Immature natural killer cell (primary cell): ENCODE results near the gene HIPK2. TPM values are rescaled to one million over a fixed set of nuclear protein-coding genes. Genes with fewer than 3 reads are reported as not detected.

Experiments
- DNase-seq, 3 donors: peaks; one replicate each; pipeline ENCODE4 v3.0.0; 2022; ENCODE audit warnings: mixed read lengths in 1 of 3
- H3K27ac Mint-ChIP-seq, 6 donors: one replicate each; pipeline ENCODE4 v1.8.0; 2020; ENCODE audit warnings: mixed read lengths in 6 of 6, mild to moderate bottlenecking in 5 of 6, inconsistent platforms in 4 of 6, moderate library complexity in 3 of 6
- H3K27me3 Mint-ChIP-seq, 3 donors: one replicate each; pipeline ENCODE4 v1.8.0; 2020 to 2021; ENCODE audit warnings: low read depth in 3 of 3, mild to moderate bottlenecking in 3 of 3, mixed read lengths in 3 of 3, moderate library complexity in 3 of 3, inconsistent platforms in 1 of 3
- H3K36me3 Mint-ChIP-seq, 3 donors: one replicate each; pipeline ENCODE4 v1.8.0; 2020; ENCODE audit warnings: mixed read lengths in 3 of 3, inconsistent platforms in 2 of 3, mild to moderate bottlenecking in 2 of 3
- H3K4me1 Mint-ChIP-seq, 2 donors: one replicate each; pipeline ENCODE4 v1.8.0; 2020; ENCODE audit warnings: inconsistent platforms in 2 of 2, mild to moderate bottlenecking in 2 of 2, mixed read lengths in 2 of 2, moderate library complexity in 1 of 2
- H3K4me3 Mint-ChIP-seq, 5 donors: one replicate each; pipeline ENCODE4 v1.8.0; 2020; ENCODE audit warnings: mild to moderate bottlenecking in 5 of 5, mixed read lengths in 5 of 5, inconsistent platforms in 3 of 5, moderate library complexity in 3 of 5
- H3K9me3 Mint-ChIP-seq, 6 donors: one replicate each; pipeline ENCODE4 v1.8.0; 2020; ENCODE audit warnings: mild to moderate bottlenecking in 6 of 6, mixed read lengths in 6 of 6, inconsistent platforms in 4 of 6, moderate library complexity in 3 of 6
- polyA plus RNA-seq, 3 donors: library from polyadenylated mRNA; unstranded; fragments of 300-500 nt; fragmentation: Illumina TruSeq; gene quantifications; one replicate each; pipeline ENCODE4 v1.2.3, GENCODE V29; 2021

The HIPK2 gene
- polyA plus RNA-seq, 3 donors from 2014 or later, result 3.5 to 14.2 (median 3.7) TPM

DNA sequence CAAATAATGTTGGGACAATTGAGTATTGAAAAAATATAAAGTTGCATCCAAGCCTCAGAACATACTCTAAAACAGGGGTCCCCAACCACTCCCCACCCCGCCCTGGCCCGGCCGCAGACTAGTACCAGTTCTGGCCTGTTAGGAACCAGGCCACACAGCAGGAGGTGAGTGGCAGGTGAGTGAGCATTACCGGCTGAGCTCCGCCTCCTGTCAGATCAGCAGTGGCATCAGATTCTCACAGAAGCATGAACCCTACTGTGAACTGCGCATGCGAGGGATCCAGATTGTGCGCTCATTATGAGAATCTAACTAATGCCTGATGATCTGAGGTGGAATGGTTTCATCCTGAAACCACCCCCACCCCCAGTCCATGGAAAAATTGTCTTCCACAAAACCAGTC is 19.4 kb downstream of the HIPK2 start:
- Mint-ChIP-seq H3K9me3 (no peaks in the 10 kb centered on the region), H3K36me3 (peaks cover 0 to 7% (median 0%) of the 10 kb centered on the region in 3 donors), H3K27me3 (peaks cover 0 to 2% (median 2%) of the 10 kb centered on the region in 3 donors), H3K4me1 (peaks cover 86 to 95% of the 10 kb centered on the region in 2 donors), H3K4me3 (no peak overlapping the region), H3K27ac (peak overlapping the region in 2 of 6 donors; percentile 6 to 49)
- DNase-seq, result no peak

DNA sequence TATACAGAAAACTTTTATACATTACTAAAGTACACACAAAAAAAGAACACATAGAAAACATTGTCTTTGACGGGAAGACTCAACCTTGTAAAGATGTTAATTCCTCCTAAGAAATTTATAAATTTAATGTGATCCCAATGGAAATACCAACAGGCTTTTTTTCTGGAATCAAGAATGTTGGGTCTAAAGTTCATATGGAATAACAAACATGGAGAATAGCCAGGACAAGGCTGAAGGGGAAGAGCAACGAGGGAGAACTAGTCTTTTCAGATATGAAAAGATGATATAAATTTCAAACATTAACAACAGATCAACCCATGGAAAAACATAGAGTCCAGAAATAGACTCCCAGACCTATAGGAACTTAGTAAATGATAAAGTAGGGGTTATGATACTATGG is 19.8 kb downstream of the HIPK2 start:
- H3K4me1 Mint-ChIP-seq, result peaks cover 86 to 95% of the 10 kb centered on the region in 2 donors
- H3K36me3 Mint-ChIP-seq, result peaks cover 0 to 6% (median 0%) of the 10 kb centered on the region in 3 donors
- H3K9me3 Mint-ChIP-seq, result no peaks in the 10 kb centered on the region
- peaks cover 1 to 2% (median 2%) of the 10 kb centered on the region in 3 donors for H3K27me3 Mint-ChIP-seq
- H3K4me3 Mint-ChIP-seq, result no peak overlapping the region
- H3K27ac Mint-ChIP-seq, result peak overlapping the region in 3 of 6 donors; percentile 12 to 71 (median 18)
- DNase-seq, result no peak

DNA sequence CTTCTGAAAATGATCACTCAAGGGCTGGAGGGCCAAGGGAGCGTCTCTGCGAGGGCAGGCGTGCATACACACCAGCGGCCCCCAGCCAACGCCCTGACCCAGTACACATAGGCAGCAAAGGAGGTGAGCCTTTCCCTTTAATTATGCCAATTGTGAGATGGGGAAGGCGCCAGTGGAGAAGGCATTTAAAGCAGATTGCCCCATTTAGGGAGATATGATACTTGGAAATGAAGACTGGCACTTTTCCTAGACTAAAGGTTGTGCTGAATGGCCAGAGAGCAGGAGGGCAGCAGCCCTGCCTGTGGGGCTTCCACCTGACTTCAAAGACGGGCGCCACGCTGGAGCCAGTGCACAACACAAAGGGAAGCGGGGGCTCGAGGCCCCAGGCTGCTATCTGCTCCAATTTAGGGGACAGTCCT is 24.1 kb downstream of the HIPK2 start:
- no peaks in the 10 kb centered on the region for H3K9me3 Mint-ChIP-seq
- peaks cover 94 to 99% of the 10 kb centered on the region in 2 donors for H3K4me1 Mint-ChIP-seq
- H3K36me3 Mint-ChIP-seq, result no peaks in the 10 kb centered on the region
- peaks cover 0 to 2% (median 1%) of the 10 kb centered on the region in 3 donors for H3K27me3 Mint-ChIP-seq
- peak overlapping the region in 4 of 6 donors; percentile 11 to 78 (median 48) for H3K27ac Mint-ChIP-seq
- no peak for DNase-seq
- H3K4me3 Mint-ChIP-seq, result no peak overlapping the region

DNA sequence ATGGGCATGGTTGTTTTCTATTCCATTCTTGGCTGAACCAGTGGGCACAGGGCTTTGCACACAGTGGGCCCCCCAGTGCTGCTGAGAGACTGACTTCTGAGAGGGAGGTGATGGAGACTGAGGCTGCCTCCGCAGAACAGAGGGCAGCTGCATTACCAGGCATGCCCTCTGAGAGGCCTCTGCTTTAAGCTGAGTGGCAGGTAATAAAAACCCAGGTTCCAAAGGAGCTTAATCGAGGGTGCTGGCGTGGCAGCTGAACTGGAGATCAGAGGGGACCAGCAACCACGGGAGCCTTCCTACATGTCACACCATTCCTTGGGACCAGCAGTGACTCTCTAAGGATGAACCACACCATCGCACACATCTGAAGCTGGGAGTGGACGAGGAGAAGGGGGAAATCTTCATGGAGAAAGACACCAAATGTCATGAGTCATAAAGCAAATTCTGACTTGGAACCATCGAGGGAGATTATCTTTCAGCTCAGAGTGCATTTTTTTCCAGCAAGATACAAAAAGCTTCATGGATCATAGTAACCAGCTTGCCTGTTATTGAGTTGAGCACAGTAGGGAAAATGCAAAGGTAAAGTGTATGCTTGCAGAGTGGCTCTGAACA is 24.6 kb downstream of the HIPK2 start:
- Mint-ChIP-seq H3K36me3 (no peaks in the 10 kb centered on the region), H3K27me3 (peaks cover 0 to 2% (median 1%) of the 10 kb centered on the region in 3 donors), H3K27ac (peak overlapping the region in 5 of 6 donors; percentile 11 to 78 (median 42)), H3K9me3 (no peaks in the 10 kb centered on the region), H3K4me3 (no peak overlapping the region), H3K4me1 (peaks cover 94 to 99% of the 10 kb centered on the region in 2 donors)
- no peak for DNase-seq

DNA sequence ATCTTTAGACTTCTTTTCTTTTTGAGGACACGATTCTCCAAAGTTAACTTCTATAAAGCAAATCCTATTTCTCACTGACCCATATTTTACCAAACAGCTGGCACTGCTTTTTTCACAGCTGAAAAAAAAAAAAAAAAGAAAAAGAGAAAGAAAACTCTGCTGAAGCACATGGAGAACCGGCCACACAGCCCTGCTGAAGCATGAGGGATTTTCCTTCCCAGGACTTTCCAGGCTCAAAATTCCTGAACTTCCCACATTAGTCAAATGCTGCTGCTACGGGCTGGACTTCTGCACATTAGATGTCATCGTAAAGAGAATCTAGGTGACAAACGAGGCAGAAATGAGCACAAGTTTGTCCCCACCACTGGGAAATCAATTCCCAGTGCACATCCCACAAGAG is 25.2 kb downstream of the HIPK2 start:
- Mint-ChIP-seq H3K27me3 (peaks cover 1 to 3% (median 2%) of the 10 kb centered on the region in 3 donors), H3K27ac (peak overlapping the region in 5 of 6 donors; percentile 69 to 81 (median 73)), H3K4me3 (peak overlapping the region; percentile 5 to 53 (median 46)), H3K36me3 (no peaks in the 10 kb centered on the region), H3K9me3 (no peaks in the 10 kb centered on the region), H3K4me1 (peaks cover 93 to 98% of the 10 kb centered on the region in 2 donors)
- DNase-seq, result no peak

DNA sequence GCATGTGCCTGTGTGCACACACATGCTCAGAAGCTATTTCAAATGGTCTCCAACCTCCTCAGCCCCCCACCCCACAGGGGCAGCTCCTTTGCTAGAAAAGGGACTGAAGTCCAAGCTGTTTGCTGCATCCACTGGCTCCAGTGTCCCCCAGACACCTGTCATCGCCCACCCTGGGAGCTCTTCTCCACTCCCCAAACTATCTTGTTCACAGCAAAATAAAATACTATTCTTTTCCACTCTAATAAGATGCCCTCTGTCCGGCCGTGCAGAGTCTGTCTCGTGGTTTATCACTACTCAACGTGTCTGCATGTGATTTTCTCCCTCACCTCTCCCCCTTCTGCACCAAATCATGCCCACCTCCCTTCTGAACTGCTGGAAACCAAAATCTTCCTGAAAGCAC is 25.6 kb downstream of the HIPK2 start:
- no peaks in the 10 kb centered on the region for H3K36me3 Mint-ChIP-seq
- peaks cover 1 to 3% (median 2%) of the 10 kb centered on the region in 3 donors for H3K27me3 Mint-ChIP-seq
- H3K4me3 Mint-ChIP-seq, result peak overlapping the region; percentile 5 to 53 (median 46)

DNA sequence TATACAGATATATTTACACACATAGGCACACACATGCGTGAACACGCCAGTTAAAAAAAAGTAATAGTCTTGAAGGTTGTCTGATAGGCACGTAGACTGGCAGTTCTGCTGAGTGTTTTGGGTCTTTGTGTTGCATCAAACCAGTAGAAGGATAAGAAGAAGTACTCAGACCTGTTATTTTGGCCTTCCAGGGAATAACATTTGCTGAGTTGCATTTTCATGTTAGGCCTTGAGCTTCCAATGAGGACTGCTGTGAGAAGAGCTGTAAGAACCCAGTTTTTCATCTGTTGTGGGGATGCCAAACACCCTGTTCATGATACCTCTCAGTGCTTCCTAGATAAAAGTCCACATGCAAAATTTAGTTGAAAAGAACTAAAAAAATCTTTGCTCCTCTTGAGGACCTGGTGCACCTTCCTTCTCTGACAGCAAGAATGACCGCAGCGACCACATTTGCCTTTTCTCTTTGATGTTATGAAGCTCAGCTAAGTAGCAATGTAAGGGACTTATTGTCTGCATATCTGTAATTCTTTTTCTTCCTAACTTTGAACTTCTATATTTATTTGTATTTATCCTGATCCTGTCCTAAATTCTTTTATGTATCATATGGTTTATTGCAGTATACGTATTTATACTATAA is 27.2 kb downstream of the HIPK2 start:
- peak overlapping the region in 4 of 6 donors; percentile 31 to 73 (median 54) for H3K27ac Mint-ChIP-seq
- H3K27me3 Mint-ChIP-seq, result peaks cover 1 to 3% (median 2%) of the 10 kb centered on the region in 3 donors
- peak in 2 of 3 donors; percentile 23 to 32 for DNase-seq
- no peaks in the 10 kb centered on the region for H3K9me3 Mint-ChIP-seq
- H3K4me3 Mint-ChIP-seq, result peak overlapping the region; percentile 10 to 65 (median 24)
- peaks cover 95 to 96% of the 10 kb centered on the region in 2 donors for H3K4me1 Mint-ChIP-seq
- H3K36me3 Mint-ChIP-seq, result no peaks in the 10 kb centered on the region

More for the DNA sequence above, 25.6 kb downstream of the HIPK2 start:
- no peak for DNase-seq
- Mint-ChIP-seq H3K4me1 (peaks cover 93 to 95% of the 10 kb centered on the region in 2 donors), H3K27ac (peak overlapping the region in 5 of 6 donors; percentile 69 to 81 (median 73)), H3K9me3 (no peaks in the 10 kb centered on the region)

DNA sequence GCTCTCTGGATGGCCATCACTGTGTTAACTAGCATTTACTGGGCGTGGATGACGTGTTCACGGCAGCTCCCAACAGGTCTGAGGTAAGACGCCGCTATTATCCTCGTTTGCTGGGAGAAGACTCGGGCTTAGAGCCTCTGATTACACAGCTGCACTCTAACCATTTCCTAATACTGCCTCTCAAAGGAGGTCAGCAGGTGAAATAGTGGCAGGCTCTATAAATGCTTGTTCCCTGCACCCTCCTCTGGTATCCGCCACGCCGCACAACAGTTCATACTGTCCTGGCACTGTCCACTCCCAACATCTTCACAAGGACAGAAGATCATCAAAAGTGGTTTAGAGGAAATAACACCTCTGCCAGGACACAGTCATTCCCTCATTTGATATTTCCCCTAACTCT is 28.3 kb downstream of the HIPK2 start:
- Mint-ChIP-seq H3K9me3 (no peaks in the 10 kb centered on the region), H3K36me3 (no peaks in the 10 kb centered on the region), H3K4me1 (peaks cover 95 to 96% of the 10 kb centered on the region in 2 donors), H3K27me3 (peaks cover 1 to 3% (median 2%) of the 10 kb centered on the region in 3 donors), H3K27ac (peak overlapping the region in 3 of 6 donors; percentile 1 to 74 (median 31)), H3K4me3 (peak overlapping the region in 2 of 5 donors; percentile 1 to 6)
- no peak for DNase-seq

DNA sequence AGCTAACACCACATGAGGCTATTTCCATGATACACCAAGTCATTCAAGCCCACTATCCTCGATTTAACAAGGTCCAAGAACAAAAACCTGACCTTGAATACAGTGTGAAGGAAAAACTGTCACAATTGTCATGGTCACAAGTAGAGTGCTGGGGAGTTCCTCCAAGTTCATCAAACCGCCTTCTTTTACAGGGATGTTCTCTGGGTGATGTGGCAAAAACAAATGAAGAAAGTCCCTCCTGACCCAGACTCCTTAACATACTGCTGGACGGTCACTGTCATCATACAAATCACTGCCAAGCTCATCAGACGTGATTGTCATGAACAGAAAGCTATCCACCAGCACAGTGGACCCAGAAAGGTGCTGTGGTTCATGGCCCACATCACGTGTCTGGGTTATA is 28.9 kb downstream of the HIPK2 start:
- no peak overlapping the region for H3K4me3 Mint-ChIP-seq
- H3K4me1 Mint-ChIP-seq, result peaks cover 94 to 96% of the 10 kb centered on the region in 2 donors
- peaks cover 1 to 3% (median 2%) of the 10 kb centered on the region in 3 donors for H3K27me3 Mint-ChIP-seq
- peak overlapping the region in 3 of 6 donors; percentile 22 to 31 (median 26) for H3K27ac Mint-ChIP-seq
- DNase-seq, result no peak
- no peaks in the 10 kb centered on the region for H3K9me3 Mint-ChIP-seq
- H3K36me3 Mint-ChIP-seq, result no peaks in the 10 kb centered on the region

DNA sequence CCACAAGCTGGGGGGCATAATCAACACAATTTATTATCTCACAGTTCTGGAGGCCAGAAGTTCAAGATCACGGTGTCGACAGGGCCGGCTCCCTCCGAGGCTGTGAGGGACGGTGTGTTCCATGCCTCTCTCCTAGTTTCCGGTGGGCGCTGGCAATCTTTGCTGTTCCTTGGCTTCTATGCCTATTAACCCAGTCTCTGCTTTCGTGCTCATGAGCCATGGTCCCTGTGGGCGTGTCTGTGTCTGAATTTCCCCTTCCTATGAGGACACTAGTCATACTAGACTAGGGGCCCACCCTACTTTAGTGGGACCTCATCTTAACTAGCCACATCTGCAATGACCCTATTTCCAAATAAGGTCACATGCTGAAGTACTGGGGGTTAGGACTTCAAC is 29.4 kb downstream of the HIPK2 start:
- no peak for DNase-seq
- Mint-ChIP-seq H3K27ac (peak overlapping the region in 2 of 6 donors; percentile 31 to 44), H3K27me3 (peaks cover 1 to 3% (median 2%) of the 10 kb centered on the region in 3 donors), H3K36me3 (no peaks in the 10 kb centered on the region), H3K9me3 (no peaks in the 10 kb centered on the region), H3K4me1 (peaks cover 94 to 96% of the 10 kb centered on the region in 2 donors), H3K4me3 (no peak overlapping the region)

DNA sequence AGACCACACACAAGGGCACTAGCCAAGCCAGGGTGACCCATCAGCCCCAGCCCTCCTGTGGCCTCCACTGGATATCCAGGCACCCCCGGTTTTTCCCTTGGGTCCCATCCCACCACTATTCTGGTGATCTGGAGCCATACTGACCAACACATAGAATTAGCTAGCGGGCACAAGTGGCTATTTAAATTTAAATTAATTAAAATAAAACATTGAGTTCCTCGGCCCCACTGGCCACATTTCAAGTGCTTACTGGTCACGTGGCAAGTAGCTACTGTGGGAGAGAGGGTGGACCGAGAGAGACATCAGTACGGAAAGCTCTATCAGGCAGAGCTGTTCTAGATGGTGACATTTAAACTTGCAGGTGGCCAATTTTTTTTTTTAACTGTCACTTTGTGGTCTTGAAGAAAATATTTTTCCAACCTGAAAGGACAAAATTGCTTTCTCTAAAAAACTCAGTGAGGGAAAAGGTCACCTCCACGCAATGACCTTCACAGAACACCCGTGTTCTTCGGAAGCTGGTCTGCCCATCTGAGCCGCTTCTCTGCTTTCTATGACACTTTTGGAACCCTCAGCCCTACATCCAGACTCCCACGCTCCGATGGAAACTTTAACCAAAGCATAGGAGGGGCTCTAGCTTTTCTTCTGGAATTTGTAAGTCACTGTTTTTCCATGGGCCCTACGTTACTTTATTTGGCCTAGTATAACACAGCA is 30.0 kb downstream of the HIPK2 start:
- Mint-ChIP-seq H3K9me3 (no peaks in the 10 kb centered on the region), H3K36me3 (no peaks in the 10 kb centered on the region), H3K4me3 (no peak overlapping the region), H3K4me1 (peaks cover 94 to 96% of the 10 kb centered on the region in 2 donors), H3K27me3 (peaks cover 0 to 3% (median 1%) of the 10 kb centered on the region in 3 donors), H3K27ac (peak overlapping the region in 2 of 6 donors; percentile 31 to 44)
- DNase-seq, result no peak

DNA sequence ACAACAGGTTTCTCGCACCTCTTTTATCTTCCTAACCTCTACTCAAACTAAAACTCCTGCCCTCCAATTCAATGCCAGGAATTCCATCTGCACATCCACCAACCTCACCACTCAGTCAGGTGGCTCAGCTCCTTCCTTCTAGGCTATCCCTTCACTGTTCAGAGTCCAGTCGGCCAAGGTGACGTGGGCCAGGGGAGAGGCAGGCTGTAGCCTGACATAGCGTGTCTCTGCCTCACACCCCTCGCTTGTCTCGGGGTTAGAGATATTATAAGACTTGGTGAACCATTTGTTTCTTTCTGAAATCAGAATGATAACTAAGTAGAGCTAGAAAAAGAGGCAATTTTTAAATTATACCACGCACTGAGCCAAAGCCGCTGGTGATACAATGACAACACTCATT is 31.1 kb downstream of the HIPK2 start:
- H3K27me3 Mint-ChIP-seq, result peaks cover 0 to 3% (median 1%) of the 10 kb centered on the region in 3 donors
- no peaks in the 10 kb centered on the region for H3K9me3 Mint-ChIP-seq
- H3K36me3 Mint-ChIP-seq, result peaks cover 0 to under 1% (median 0%) of the 10 kb centered on the region in 3 donors
- peaks cover 86 to 96% of the 10 kb centered on the region in 2 donors for H3K4me1 Mint-ChIP-seq
- H3K4me3 Mint-ChIP-seq, result peak overlapping the region in 2 of 5 donors; percentile 7 to 9
- H3K27ac Mint-ChIP-seq, result peak overlapping the region in 3 of 6 donors; percentile 64 to 77 (median 75)
- DNase-seq, result no peak

DNA sequence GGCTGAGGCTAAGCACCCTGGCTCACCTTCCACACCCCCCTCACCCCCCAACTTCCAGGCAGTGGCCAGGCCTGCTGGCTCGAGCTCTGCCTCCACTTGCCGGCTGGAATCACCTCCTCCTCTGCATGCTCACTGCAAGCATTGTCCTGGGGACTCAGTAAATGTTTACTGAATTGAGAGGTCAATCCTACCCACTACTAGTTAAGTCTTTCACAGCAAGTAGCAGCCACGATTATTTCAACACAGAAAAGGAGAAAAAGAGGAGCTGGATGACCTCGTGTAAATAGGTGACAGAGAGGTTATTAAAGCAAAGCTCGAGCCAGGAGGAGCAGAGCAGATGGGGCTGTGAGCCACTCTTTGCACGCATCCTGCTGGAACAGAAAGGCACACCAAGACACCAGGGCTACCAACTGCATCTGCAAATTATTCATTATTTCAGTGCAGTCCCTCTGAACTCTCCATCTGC is 32.1 kb downstream of the HIPK2 start:
- H3K4me3 Mint-ChIP-seq, result no peak overlapping the region
- H3K9me3 Mint-ChIP-seq, result no peaks in the 10 kb centered on the region
- peak overlapping the region in 2 of 6 donors; percentile 61 to 64 for H3K27ac Mint-ChIP-seq
- H3K36me3 Mint-ChIP-seq, result peaks cover 0 to 3% (median 0%) of the 10 kb centered on the region in 3 donors
- no peak for DNase-seq
- H3K4me1 Mint-ChIP-seq, result peaks cover 82 to 94% of the 10 kb centered on the region in 2 donors
- H3K27me3 Mint-ChIP-seq, result peaks cover 0 to 3% (median 1%) of the 10 kb centered on the region in 3 donors
